ENCODE measurements around the gene MT1F.

DNA sequence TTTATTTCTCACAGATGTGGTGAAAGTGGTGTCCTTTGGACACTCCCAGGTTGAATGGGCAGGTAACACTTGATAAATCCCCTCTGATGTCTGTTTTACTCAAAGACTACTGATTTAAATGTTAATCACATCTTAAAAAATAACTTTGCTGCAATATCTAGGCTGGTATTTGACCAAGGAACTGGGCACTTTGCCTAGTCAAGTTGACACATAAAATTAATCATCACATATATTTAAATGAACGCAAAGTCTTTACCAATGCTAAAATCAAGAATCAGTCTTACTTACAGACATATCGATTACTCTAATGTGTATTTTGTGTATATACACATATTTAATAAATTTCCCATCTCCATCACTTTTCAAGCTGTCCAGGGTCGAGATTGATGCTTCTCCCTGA lies 42.4 kb upstream of the MT1F start:
- TF ChIP-seq POLR2A (IDR thresholded peaks at IDR 0.05; ENCODE audit: low read depth, low read length) (no peak), POLR2AphosphoS5 (IDR thresholded peaks at IDR 0.05; ENCODE audit: low read depth, low read length) (no peak)
